NCI-H446 (cell line): ENCODE data around the gene LRRTM3.

Experiments used
- DNase-seq, 2 experiments: peaks; one replicate each; lab custom pipeline; 2025; lab: John Stamatoyannopoulos, UW

Gene LRRTM3

DNA sequence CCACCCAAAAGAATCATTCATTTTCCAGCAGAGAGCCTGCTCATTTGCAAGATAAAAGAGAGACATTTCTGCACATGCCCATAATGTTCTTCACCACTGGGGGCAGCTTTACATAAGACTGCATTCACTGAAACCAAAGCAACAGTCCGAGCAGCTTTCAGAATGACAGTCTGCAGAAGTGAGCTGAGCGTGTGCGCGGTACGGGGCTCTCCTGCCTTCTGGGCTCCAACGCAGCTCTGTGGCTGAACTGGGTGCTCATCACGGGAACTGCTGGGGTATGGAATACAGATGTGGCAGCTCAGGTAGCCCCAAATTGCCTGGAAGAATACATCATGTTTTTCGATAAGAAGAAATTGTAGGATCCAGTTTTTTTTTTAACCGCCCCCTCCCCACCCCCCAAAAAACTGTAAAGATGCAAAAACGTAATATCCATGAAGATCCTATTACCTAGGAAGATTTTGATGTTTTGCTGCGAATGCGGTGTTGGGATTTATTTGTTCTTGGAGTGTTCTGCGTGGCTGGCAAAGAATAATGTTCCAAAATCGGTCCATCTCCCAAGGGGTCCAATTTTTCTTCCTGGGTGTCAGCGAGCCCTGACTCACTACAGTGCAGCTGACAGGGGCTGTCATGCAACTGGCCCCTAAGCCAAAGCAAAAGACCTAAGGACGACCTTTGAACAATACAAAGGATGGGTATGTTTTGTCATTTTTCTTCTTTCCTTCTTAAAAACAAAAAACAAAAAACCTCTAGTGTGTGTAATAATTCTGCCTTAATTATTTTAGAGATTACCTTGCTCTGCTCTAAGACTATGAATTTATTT is at the start of gene LRRTM3:
LRRTM3 (plus strand) TSS at position 141 of the 820 bp plus-strand sequence.
- DNase-seq: peak in 1 of 2 experiments; percentile 41

DNA sequence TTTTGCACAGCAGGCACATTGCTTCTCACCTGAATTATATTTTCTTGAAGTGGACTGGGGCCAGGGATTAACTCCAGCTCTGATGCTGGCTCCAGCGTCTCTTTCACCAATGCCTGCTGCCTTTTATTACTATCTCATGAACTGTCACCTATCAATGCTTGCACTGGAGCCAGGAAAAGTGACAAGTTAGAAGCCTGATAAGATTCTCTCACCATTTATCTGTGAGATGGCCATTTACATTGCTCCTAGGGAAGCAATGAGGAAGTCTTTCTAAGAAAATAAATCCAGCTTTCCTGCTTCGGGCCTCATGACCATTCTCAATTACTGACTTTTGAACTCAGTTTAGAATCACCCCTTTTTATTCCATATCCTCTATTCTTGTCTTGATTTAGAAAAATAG is 48.5 kb upstream of the LRRTM3 start:
- no peak for DNase-seq

- DNase-seq: no peak
Measured at GRCh38 chr10:66880292-66880691, 45.5 kb upstream of the LRRTM3 start.

DNA sequence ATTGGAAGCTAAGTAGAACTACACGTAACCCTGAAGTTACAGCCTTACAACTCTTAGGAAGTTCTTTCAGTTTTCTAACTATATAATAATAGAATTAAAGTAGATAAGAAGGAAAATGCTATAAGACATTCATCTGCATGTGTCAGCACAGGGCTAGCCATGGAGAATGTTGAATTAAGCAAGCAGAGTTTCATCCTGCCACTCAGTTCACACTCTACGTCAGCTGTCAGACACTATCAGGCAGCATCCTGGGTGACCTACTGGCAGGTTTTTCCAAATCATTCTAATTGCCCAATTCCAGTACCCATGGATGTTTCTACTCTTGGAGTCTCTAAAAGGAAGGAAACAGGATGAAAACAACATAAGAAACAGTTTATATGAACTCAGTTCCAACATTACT is 45.0 kb upstream of the LRRTM3 start:
- DNase-seq: peak in 1 of 2 experiments; percentile 0

GRCh38 chr10:66881814-66882213 is 44.0 kb upstream of the LRRTM3 start:
- peak; percentile 35 to 44 for DNase-seq

DNA sequence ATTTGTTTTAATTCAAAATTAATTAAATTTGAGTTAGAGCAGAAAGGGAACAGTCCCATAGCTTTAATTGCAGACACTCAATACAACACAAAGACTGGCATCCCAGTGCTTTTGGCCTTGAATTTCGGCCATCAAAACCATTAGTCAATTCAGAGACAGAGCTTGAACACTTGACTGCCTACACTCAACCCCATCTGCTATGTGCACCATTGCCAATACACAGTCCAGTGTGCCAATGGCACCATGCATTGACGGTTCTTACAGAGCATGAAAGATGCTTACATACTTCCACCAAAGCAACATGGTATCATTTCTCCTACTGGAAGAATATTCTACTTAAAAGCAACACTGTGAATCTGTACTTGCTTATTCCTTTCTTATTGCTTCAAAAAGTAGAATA is 43.6 kb upstream of the LRRTM3 start:
- DNase-seq: peak; percentile 58 to 88

- no peak for DNase-seq
Measured at GRCh38 chr10:66886848-66887247, 39.0 kb upstream of the LRRTM3 start.

DNA sequence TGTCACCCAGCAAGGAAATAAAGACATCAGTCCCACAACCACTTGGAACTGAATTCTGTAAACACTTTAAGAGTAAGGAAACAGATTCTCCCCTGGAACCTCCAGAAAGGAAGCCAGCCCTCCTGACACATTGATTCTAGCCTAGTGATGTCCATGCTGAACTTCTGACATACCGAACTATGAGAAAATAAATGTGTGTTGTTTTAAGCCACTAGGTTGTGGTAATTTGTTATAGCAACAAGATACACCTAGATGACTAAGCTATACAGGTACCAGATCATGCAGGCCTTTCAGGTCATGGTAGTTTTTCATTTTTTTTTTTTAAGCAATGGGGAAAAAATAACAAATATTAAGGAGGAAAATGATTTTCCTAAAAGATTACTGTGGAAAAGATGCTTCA is 37.6 kb upstream of the LRRTM3 start:
- DNase-seq: no peak

- DNase-seq: no peak
Measured at GRCh38 chr10:66892871-66893270, 33.0 kb upstream of the LRRTM3 start.

GRCh38 chr10:66910671-66911070 is 15.2 kb upstream of the LRRTM3 start:
- no peak for DNase-seq

DNA sequence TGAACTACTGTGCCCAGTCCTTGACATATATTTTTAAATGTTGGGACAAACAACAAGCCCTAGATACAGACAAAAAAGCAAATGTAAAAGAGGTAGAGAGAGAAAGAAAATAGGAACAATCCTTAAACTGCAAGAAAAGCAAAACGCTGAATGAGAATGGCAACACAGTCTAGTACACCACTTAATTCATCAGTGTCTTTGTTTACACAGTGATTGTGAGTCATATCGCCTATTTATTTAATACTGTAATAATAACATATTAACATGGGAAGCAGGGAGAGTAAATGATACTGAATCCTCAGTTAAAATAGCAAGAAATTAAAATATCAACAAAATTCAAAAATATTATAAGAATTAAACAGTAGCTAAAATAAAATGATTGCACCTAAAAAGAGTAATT is 9.8 kb upstream of the LRRTM3 start:
- no peak for DNase-seq

DNA sequence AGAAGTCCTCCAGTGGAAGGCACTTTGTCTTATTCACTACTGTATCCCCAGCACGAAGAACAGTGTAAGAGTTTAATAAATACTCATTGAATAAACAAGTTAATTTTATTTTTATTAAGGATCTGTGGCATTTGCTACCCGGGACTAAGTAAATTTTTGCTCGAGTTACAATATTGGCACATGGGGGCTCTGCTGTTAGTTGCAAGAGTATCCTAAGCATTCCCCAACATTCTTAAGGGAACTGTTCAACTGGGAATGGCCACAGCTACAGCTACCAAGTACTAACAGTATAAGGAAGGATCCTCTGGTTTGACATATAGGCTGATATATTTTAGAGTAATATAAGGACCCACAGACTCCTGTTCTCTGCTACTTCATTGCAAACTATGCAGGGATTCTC is 8.7 kb upstream of the LRRTM3 start:
- no peak for DNase-seq

- DNase-seq: no peak
Measured at GRCh38 chr10:66919248-66919647, 6.6 kb upstream of the LRRTM3 start.

DNA sequence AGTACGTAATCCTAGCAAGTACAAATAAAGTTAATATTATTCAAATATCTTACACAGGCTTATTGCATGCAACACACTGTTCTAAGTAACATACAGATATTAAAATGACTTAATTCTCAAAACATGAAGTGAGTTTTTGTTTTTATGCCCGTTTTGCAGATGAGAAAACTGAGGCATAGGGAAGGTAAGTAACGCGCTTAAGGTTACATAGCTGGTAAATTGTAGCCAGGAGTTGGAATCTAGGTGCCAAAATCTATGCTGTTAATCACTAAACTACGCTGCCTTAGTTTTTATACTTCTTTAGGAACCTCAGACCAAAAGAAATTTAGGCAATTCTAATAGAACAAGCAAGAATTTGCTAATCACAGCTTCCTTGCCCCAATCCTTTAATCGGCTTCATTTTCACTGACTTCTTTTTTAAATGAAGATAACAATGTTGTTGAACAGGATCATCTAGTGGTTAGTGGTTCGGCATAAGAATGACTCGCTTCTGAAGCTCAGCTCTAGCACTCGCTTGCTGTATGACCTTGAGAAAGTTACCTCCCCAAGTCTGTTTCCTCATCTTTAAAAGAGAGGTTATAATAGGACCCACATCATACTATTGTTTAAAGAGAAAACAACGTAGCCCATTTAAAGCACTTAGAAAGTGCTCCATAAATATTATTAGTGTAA is 1.0 kb upstream of the LRRTM3 start:
- no peak for DNase-seq

GRCh38 chr10:66925373-66925772 is 463 bp upstream of the LRRTM3 start:
- DNase-seq: no peak

DNA sequence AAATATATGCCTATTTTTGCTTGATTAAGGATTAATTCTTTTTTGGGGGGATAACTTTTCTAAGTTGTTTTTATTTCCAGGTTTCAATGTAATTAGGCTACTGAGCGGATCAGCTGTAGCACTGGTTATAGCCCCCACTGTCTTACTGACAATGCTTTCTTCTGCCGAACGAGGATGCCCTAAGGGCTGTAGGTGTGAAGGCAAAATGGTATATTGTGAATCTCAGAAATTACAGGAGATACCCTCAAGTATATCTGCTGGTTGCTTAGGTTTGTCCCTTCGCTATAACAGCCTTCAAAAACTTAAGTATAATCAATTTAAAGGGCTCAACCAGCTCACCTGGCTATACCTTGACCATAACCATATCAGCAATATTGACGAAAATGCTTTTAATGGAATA is 1.0 kb downstream of the LRRTM3 start:
- DNase-seq: no peak

DNA sequence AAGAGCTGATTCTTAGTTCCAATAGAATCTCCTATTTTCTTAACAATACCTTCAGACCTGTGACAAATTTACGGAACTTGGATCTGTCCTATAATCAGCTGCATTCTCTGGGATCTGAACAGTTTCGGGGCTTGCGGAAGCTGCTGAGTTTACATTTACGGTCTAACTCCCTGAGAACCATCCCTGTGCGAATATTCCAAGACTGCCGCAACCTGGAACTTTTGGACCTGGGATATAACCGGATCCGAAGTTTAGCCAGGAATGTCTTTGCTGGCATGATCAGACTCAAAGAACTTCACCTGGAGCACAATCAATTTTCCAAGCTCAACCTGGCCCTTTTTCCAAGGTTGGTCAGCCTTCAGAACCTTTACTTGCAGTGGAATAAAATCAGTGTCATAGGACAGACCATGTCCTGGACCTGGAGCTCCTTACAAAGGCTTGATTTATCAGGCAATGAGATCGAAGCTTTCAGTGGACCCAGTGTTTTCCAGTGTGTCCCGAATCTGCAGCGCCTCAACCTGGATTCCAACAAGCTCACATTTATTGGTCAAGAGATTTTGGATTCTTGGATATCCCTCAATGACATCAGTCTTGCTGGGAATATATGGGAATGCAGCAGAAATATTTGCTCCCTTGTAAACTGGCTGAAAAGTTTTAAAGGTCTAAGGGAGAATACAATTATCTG is 1.6 kb downstream of the LRRTM3 start:
- DNase-seq: no peak

GRCh38 chr10:66927971-66928770 is 2.3 kb downstream of the LRRTM3 start:
- DNase-seq: no peak

- DNase-seq: no peak
Measured at GRCh38 chr10:66928776-66929175, 2.9 kb downstream of the LRRTM3 start.

DNA sequence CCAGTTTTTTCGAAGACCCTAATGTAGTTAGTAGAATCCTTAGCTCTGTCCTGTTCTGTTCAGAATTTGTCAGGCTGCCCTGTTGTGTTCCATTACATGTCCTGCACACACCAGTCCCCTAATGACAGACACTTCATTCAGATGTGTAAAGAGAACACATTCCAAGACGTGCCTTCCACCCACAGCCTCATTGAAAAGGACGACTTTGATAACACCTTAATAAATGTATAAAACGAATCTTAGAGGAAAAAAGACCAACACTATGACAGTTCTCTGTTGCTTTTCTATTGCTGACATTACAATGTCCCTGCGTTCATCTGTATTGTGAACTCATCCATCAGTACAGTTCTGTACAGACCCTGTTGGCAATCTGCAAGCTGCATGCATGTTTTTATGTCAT is 3.5 kb downstream of the LRRTM3 start:
- no peak for DNase-seq

DNA sequence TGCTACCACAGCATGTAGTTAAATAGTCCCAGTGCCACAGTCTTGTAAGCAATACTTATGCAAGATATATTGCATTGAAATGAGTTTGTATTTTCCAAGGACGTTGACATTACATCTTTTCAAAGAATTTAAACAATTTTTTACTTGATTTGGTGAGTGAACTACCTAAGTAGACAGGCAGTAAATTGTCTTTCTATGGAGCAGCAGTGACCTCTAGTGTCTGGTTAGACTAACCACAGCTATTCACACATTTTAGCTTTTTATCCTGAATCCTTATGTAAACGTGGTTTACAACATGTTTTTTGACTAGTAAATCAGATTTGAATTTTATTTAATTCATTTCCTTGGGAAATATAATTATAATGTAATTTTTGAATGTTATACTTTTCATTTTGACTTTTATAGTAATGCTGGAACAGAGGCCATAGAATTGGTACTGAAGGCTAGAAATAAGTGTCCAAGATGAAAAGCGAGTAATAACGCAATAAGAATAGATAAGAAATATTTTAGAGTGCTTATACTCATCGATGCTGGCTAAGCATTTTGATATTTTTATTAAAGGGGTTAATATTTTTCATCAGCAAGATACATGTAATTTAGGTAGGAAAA is 5.6 kb downstream of the LRRTM3 start:
- peak in 1 of 2 experiments; percentile 64 for DNase-seq

GRCh38 chr10:66931949-66932343 is 6.1 kb downstream of the LRRTM3 start:
- DNase-seq: no peak
